Endothelial cell of umbilical vein (primary cell): ENCODE results near the gene FMNL2. TPM values are rescaled to one million over a fixed set of nuclear protein-coding genes. Genes with fewer than 3 reads are reported as not detected.

ENCODE experiments used
- BruUV-seq: library from RNA; stranded (reverse); fragments of 400-500 nt; replicated peaks from 2 replicates; lab custom pipeline; 2021; lab: Mats Ljungman, UMichigan
- CTCF ChIA-PET: fragments of 300-600, 350-600 bp; sonication (Branson Sonifier 250); formaldehyde crosslinking; loops from one replicate; lab custom pipeline; 2021; ENCODE audit warnings: antibody characterized with exemption, inconsistent platforms; lab: Charles Lee
- POLR2A ChIA-PET: fragments of 300-600, 350-600 bp; sonication (Branson Sonifier 250); formaldehyde crosslinking; loops from one replicate; lab custom pipeline; 2021; ENCODE audit warnings: antibody characterized with exemption, inconsistent platforms; lab: Charles Lee
- DNase-seq: peaks from one replicate; pipeline ENCODE4 v3.0.0-alpha.2; 2011; ENCODE audit warnings: low read depth, low spot score
- FAIRE-seq: peaks from 2 replicates; lab custom pipeline; 2011; peaks lifted over from hg19 to GRCh38; lab: Jason Lieb, UNC
- H2AFZ ChIP-seq: 2 replicates; pipeline ENCODE4 v1.6.0; 2012; ENCODE audit warnings: low read depth, low read length, control low read depth, inconsistent platforms
- H3K27ac ChIP-seq: 2 replicates; pipeline ENCODE4 v1.5.1; 2011; ENCODE audit warnings: low read depth, mild to moderate bottlenecking, control low read depth, low read length, moderate library complexity; ENCODE audit not compliant: insufficient read depth
- H3K27me3 ChIP-seq, 2 experiments: 2 replicates each; pipeline versions ENCODE4 v1.6.0 to v1.6.1; 2011; ENCODE audit warnings: low read length in 2 of 2, mixed read lengths in 1 of 2; ENCODE audit not compliant: control insufficient read depth in 2 of 2, insufficient read depth in 2 of 2
- H3K36me3 ChIP-seq, 2 experiments: 2 replicates in 1 of 2; 3 replicates in 1 of 2; pipeline ENCODE4 v1.5.1; 2011; ENCODE audit warnings: low read length in 2 of 2, mild to moderate bottlenecking in 1 of 2, moderate library complexity in 1 of 2; ENCODE audit not compliant: control insufficient read depth in 2 of 2, insufficient read depth in 2 of 2; ENCODE audit errors: extremely low read depth in 1 of 2
- H3K4me1 ChIP-seq: 3 replicates; pipeline ENCODE4 v1.5.1; 2011; ENCODE audit warnings: mild to moderate bottlenecking, low read length; ENCODE audit not compliant: control insufficient read depth, insufficient read depth; ENCODE audit errors: extremely low read depth
- H3K4me2 ChIP-seq: 2 replicates; pipeline ENCODE4 v1.6.1; 2011; ENCODE audit warnings: low read length, control low read depth, mixed read lengths; ENCODE audit not compliant: insufficient read depth
- H3K4me3 ChIP-seq, 3 experiments: fragments of 200-600 bp in 1 of 3; sonication (generic), shearing (Covaris generic) in 1 of 3; replicated peaks in 1 of 3; 2 replicates each; pipeline ENCODE4 v1.5.1; 2011 to 2016; ENCODE audit warnings: control low read depth in 3 of 3, low read length in 3 of 3, mild to moderate bottlenecking in 2 of 3, inconsistent platforms in 1 of 3, low read depth in 1 of 3, moderate library complexity in 1 of 3; ENCODE audit not compliant: insufficient read depth in 1 of 3
- H3K79me2 ChIP-seq: 2 replicates; pipeline ENCODE4 v1.6.0; 2012; ENCODE audit warnings: low read length, inconsistent platforms; ENCODE audit not compliant: control insufficient read depth, insufficient read depth
- H3K9ac ChIP-seq: replicated peaks from 2 replicates; pipeline ENCODE3; 2011; ENCODE audit warnings: low read length, control low read depth; ENCODE audit not compliant: insufficient read depth; ENCODE audit errors: extremely low read depth
- H3K9me1 ChIP-seq: replicated peaks from 3 replicates; pipeline ENCODE4 v1.6.0; 2011; ENCODE audit warnings: mild to moderate bottlenecking, low read length; ENCODE audit not compliant: control insufficient read depth, insufficient read depth; ENCODE audit errors: extremely low read depth
- H3K9me3 ChIP-seq: replicated peaks from 2 replicates; pipeline ENCODE4 v1.5.1; 2012; ENCODE audit warnings: low read length, inconsistent platforms; ENCODE audit not compliant: control insufficient read depth, insufficient read depth
- H4K20me1 ChIP-seq: replicated peaks from 2 replicates; pipeline ENCODE3; 2011; ENCODE audit warnings: mild to moderate bottlenecking, low read length; ENCODE audit not compliant: control insufficient read depth, insufficient read depth; ENCODE audit errors: extremely low read depth
- EZH2 ChIP-seq: IDR thresholded peaks from 2 replicates; pipeline ENCODE4 v1.6.1; 2012; ENCODE audit warnings: borderline replicate concordance, low read depth, mild to moderate bottlenecking, moderate library complexity, low read length, inconsistent platforms; ENCODE audit not compliant: severe bottlenecking
- FOS ChIP-seq: IDR thresholded peaks from 2 replicates; pipeline ENCODE4 v1.6.1; 2011; ENCODE audit warnings: mild to moderate bottlenecking, low read length, moderate library complexity, borderline replicate concordance; ENCODE audit not compliant: insufficient read depth
- GATA2 ChIP-seq: IDR thresholded peaks from 2 replicates; pipeline ENCODE4 v1.7.0; 2011; ENCODE audit warnings: low read depth, mild to moderate bottlenecking, moderate library complexity, mixed read lengths, low read length; ENCODE audit not compliant: insufficient read length, insufficient read depth
- JUN ChIP-seq: IDR thresholded peaks from 2 replicates; pipeline ENCODE4 v1.6.1; 2011; ENCODE audit warnings: borderline replicate concordance, low read depth; ENCODE audit not compliant: insufficient read length, insufficient read depth
- MYC ChIP-seq: IDR thresholded peaks from one replicate; pipeline ENCODE4 v1.6.1; 2011; ENCODE audit warnings: mild to moderate bottlenecking, low read depth, low read length
- POLR2A ChIP-seq: IDR thresholded peaks from 2 replicates; pipeline ENCODE4 v1.6.1; 2012; ENCODE audit warnings: low read depth, mild to moderate bottlenecking, control low read depth, low read length
- POLR2AphosphoS5 ChIP-seq: IDR thresholded peaks from 2 replicates; pipeline ENCODE4 v1.6.1; 2012; ENCODE audit warnings: low read depth, mild to moderate bottlenecking, control low read depth, low read length, moderate library complexity; ENCODE audit not compliant: insufficient read depth
- dilution Hi-C: fragments of 300-500 bp; cut with MboI; formaldehyde crosslinking; loops from one replicate; pipeline ENCODE4 v1.15.0; 2019; ENCODE audit warnings: low sequenced_read_pairs; ENCODE audit not compliant: extremely low pct_ligation_motif_present
- intact Hi-C: fragments of 100-400 bp; cut with micrococcal nuclease; formaldehyde crosslinking; loops from one replicate; pipeline ENCODE4 v1.10.0; 2022
- polyA plus RNA-seq, 4 experiments: library from polyadenylated mRNA; depleted of rRNA in 3 of 4; stranded (reverse) in 3 of 4; unstranded in 1 of 4; fragments of >200 nt; gene quantifications; 2 replicates each; pipeline versions ENCODE4 v1.2.1 to v1.2.3, GENCODE V29; 2011 to 2012; ENCODE audit warnings: missing spikeins in 1 of 4
- total RNA-seq: library from RNA; stranded (reverse); gene quantifications from 2 replicates; pipeline ENCODE4 v1.2.3, GENCODE V29; 2021
- TF ChIP-seq, protein P1 (sequence below): IDR thresholded peaks from 2 replicates; pipeline ENCODE4 v1.6.1; 2011; ENCODE audit not compliant: insufficient read depth, insufficient read length
- TF ChIP-seq, protein P2 (sequence below), 2 donors: IDR thresholded peaks; 1 replicate in 1 of 2; 2 replicates in 1 of 2; pipeline ENCODE4 v1.5.1; 2011; ENCODE audit warnings: low read length in 2 of 2, mild to moderate bottlenecking in 2 of 2, moderate library complexity in 2 of 2, control low read depth in 1 of 2, inconsistent platforms in 1 of 2, low read depth in 1 of 2; ENCODE audit not compliant: insufficient read depth in 1 of 2; ENCODE audit errors: extremely low read depth in 1 of 2

The FMNL2 gene
- total and polyA plus RNA-seq, 2 donors (not counting 3 experiments of a cell fraction or from before 2014, with no cell fraction given), result 8.3 to 28.0 TPM

GRCh38 chr2:152489364-152489763 lies 154.4 kb downstream of the FMNL2 start:
- peaks cover 10% of the 10 kb centered on the region for H3K4me1 ChIP-seq
- ChIA-PET POLR2A (no interaction called here), CTCF (interaction anchor here (1.5 kb wide), 1 partner anchor 61 kb away, joined by 3 read pairs; no protein-coding TSS in a partner anchor)
- no peak for DNase-seq
- peaks cover 3% of the 10 kb centered on the region for H3K79me2 ChIP-seq
- no peak overlapping the region for H2AFZ ChIP-seq
- no peak overlapping the region for H3K9ac ChIP-seq
- no peak overlapping the region for H3K4me2 ChIP-seq
- BruUV-seq, result no TSS peak
- no peaks in the 10 kb centered on the region for H4K20me1 ChIP-seq
- H3K9me3 ChIP-seq, result no peaks in the 10 kb centered on the region
- FAIRE-seq, result no peak
- TF ChIP-seq, protein P1, sequence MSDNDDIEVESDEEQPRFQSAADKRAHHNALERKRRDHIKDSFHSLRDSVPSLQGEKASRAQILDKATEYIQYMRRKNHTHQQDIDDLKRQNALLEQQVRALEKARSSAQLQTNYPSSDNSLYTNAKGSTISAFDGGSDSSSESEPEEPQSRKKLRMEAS, result no peak
- TF ChIP-seq FOS, result no peak
- TF ChIP-seq MYC, result no peak
- no peak for TF ChIP-seq JUN
- TF ChIP-seq POLR2A, result no peak
- TF ChIP-seq EZH2, result no peak
- TF ChIP-seq POLR2AphosphoS5, result no peak
- TF ChIP-seq GATA2, result no peak
- TF ChIP-seq, protein P2, sequence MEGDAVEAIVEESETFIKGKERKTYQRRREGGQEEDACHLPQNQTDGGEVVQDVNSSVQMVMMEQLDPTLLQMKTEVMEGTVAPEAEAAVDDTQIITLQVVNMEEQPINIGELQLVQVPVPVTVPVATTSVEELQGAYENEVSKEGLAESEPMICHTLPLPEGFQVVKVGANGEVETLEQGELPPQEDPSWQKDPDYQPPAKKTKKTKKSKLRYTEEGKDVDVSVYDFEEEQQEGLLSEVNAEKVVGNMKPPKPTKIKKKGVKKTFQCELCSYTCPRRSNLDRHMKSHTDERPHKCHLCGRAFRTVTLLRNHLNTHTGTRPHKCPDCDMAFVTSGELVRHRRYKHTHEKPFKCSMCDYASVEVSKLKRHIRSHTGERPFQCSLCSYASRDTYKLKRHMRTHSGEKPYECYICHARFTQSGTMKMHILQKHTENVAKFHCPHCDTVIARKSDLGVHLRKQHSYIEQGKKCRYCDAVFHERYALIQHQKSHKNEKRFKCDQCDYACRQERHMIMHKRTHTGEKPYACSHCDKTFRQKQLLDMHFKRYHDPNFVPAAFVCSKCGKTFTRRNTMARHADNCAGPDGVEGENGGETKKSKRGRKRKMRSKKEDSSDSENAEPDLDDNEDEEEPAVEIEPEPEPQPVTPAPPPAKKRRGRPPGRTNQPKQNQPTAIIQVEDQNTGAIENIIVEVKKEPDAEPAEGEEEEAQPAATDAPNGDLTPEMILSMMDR (IDR thresholded peaks at IDR 0.05; ENCODE audit: extremely low read depth in 1 of 2, insufficient read depth in 1 of 2, low read depth in 1 of 2, low read length in 2 of 2), result no peak
- intact Hi-C loops, result no loop called here
- dilution Hi-C loops, result no loop called here
- H3K4me3 ChIP-seq, result no peak overlapping the region
- peaks cover 2% of the 10 kb centered on the region for H3K9me1 ChIP-seq
- no peaks in the 10 kb centered on the region for H3K36me3 ChIP-seq
- no peaks in the 10 kb centered on the region for H3K27me3 ChIP-seq
- H3K27ac ChIP-seq, result no peak overlapping the region
